B cell (primary cell): Measurements from ENCODE around the gene ISG20L2. TPM values are rescaled to one million over a fixed set of nuclear protein-coding genes. Genes with fewer than 3 reads are reported as not detected.

Experiments used
- ATAC-seq: fragments of 200-7000 bp; cut with Tn5 transposase; one replicate; pipeline ENCODE4 v1.10.0; 2021; ENCODE audit warnings: low read depth, mild to moderate bottlenecking, moderate number of reproducible peaks, moderate library complexity
- CTCF ChIA-PET: fragments of 350-600 bp; sonication (Branson Sonifier 250); formaldehyde crosslinking; loops from one replicate; lab custom pipeline; 2021; ENCODE audit warnings: antibody characterized with exemption, inconsistent platforms; lab: Charles Lee
- POLR2A ChIA-PET: fragments of 350-600 bp; sonication (Branson Sonifier 250); formaldehyde crosslinking; loops from one replicate; lab custom pipeline; 2021; ENCODE audit warnings: antibody characterized with exemption; lab: Charles Lee
- DNase-seq: peaks from one replicate; pipeline ENCODE4 v3.0.0; 2013
- H2AFZ ChIP-seq: 2 replicates; pipeline ENCODE4 v1.6.1; 2012; ENCODE audit warnings: mild to moderate bottlenecking, low read depth, low read length; ENCODE audit not compliant: insufficient read depth, poor library complexity, severe bottlenecking
- H3K27ac ChIP-seq, 2 donors: 1 replicate in 1 of 2; 2 replicates in 1 of 2; pipeline ENCODE4 v1.5.1; 2012 to 2013; ENCODE audit warnings: low read length in 2 of 2, mild to moderate bottlenecking in 2 of 2, moderate library complexity in 1 of 2
- H3K27me3 ChIP-seq, 4 experiments: fragments of 200-600 bp in 1 of 4; sonication (generic) in 1 of 4; replicated peaks in 1 of 4; 1 replicate in 2 of 4; 2 replicates in 2 of 4; pipeline versions ENCODE4 v1.6.1 to v1.7.0; 2013 to 2016; ENCODE audit warnings: low read length in 3 of 4, mild to moderate bottlenecking in 2 of 4, mixed read lengths in 1 of 4, moderate library complexity in 1 of 4; ENCODE audit not compliant: insufficient read depth in 4 of 4, control insufficient read depth in 3 of 4; ENCODE audit errors: control extremely low read depth in 1 of 4
- H3K36me3 ChIP-seq, 2 experiments: replicated peaks in 1 of 2; 1 replicate in 1 of 2; 2 replicates in 1 of 2; pipeline versions ENCODE4 v1.6.1 to v1.7.1; 2013; ENCODE audit warnings: low read length in 1 of 2; ENCODE audit not compliant: insufficient read depth in 2 of 2, control insufficient read depth in 1 of 2; ENCODE audit errors: control extremely low read depth in 1 of 2, extremely low read depth in 1 of 2
- H3K4me1 ChIP-seq, 2 donors: fragments of 200-600 bp in 1 of 2; sonication (generic) in 1 of 2; 1 replicate in 1 of 2; 2 replicates in 1 of 2; pipeline versions ENCODE4 v1.5.1 to v1.6.1; 2013 to 2017; ENCODE audit warnings: low read length in 2 of 2; ENCODE audit not compliant: control insufficient read depth in 2 of 2, insufficient read depth in 2 of 2
- H3K4me2 ChIP-seq: replicated peaks from 2 replicates; pipeline ENCODE3; 2012; ENCODE audit warnings: mild to moderate bottlenecking, low read depth, low read length; ENCODE audit not compliant: poor library complexity, severe bottlenecking
- H3K4me3 ChIP-seq, 5 experiments: fragments of 200-600 bp in 1 of 5; sonication (generic) in 1 of 5; 1 replicate in 3 of 5; 2 replicates in 2 of 5; pipeline versions ENCODE4 v1.5.1 to v1.7.0; 2011 to 2016; ENCODE audit warnings: low read length in 4 of 5, mild to moderate bottlenecking in 4 of 5, low read depth in 2 of 5, control low read depth in 1 of 5, moderate library complexity in 1 of 5; ENCODE audit not compliant: insufficient read depth in 1 of 5; ENCODE audit errors: control extremely low read depth in 1 of 5, extremely low read depth in 1 of 5
- H3K79me2 ChIP-seq: fragments of 200-600 bp; sonication (generic); one replicate; pipeline ENCODE4 v1.6.0; 2016; ENCODE audit warnings: low read length; ENCODE audit not compliant: control insufficient read depth, insufficient read depth
- H3K9ac ChIP-seq: fragments of 200-600 bp; sonication (generic); 2 replicates; pipeline ENCODE4 v1.6.1; 2017; ENCODE audit warnings: mild to moderate bottlenecking, low read length, moderate library complexity
- H3K9me3 ChIP-seq, 3 donors: one replicate each; pipeline versions ENCODE4 v1.6.1 to v1.7.1; 2013; ENCODE audit warnings: low read length in 2 of 3; ENCODE audit not compliant: control insufficient read depth in 2 of 3, insufficient read depth in 1 of 3; ENCODE audit errors: control extremely low read depth in 1 of 3
- H4K20me1 ChIP-seq: 2 replicates; pipeline ENCODE4 v1.6.0; 2012; ENCODE audit warnings: mild to moderate bottlenecking, low read length; ENCODE audit not compliant: insufficient read depth, control insufficient read depth, poor library complexity, severe bottlenecking
- H3K27ac Mint-ChIP-seq: one replicate; pipeline ENCODE4 v1.8.0; 2021; ENCODE audit warnings: mixed read lengths
- H3K27me3 Mint-ChIP-seq: one replicate; pipeline ENCODE4 v1.8.0; 2021; ENCODE audit warnings: mixed read lengths
- H3K4me1 Mint-ChIP-seq: one replicate; pipeline ENCODE4 v1.8.0; 2021; ENCODE audit warnings: mixed read lengths
- H3K4me3 Mint-ChIP-seq: one replicate; pipeline ENCODE4 v1.8.0; 2021; ENCODE audit warnings: mixed read lengths
- H3K9me3 Mint-ChIP-seq: one replicate; pipeline ENCODE4 v1.8.0; 2022; ENCODE audit warnings: mixed read lengths; ENCODE audit not compliant: insufficient read depth
- EZH2 ChIP-seq: IDR thresholded peaks from 2 replicates; pipeline ENCODE4 v1.6.1; 2012; ENCODE audit warnings: borderline replicate concordance, low read depth, mild to moderate bottlenecking, moderate library complexity, low read length; ENCODE audit not compliant: insufficient read depth, poor library complexity, severe bottlenecking
- WGBS: methylation state at CpG from one replicate; pipeline ENCODE4 v1.1.5; 2013; ENCODE audit warnings: missing lambda C conversion rate; ENCODE audit not compliant: insufficient coverage; 5-methylcytosine and 5-hydroxymethylcytosine counted together
- intact Hi-C: fragments of 100-400 bp; cut with micrococcal nuclease; formaldehyde crosslinking; loops from one replicate; pipeline ENCODE4 v1.10.0; 2022
- polyA plus RNA-seq: library from polyadenylated mRNA; depleted of rRNA; stranded (reverse); fragments of >200 nt; gene quantifications from 2 replicates; pipeline ENCODE4 v1.2.3, GENCODE V29; 2012
- total RNA-seq, 2 donors: library from RNA; stranded (reverse); fragments of 120-200 nt in 1 of 2; gene quantifications; 1 replicate in 1 of 2; 2 replicates in 1 of 2; pipeline versions ENCODE4 v1.2.3 to v1.2.4, GENCODE V29; 2013 to 2022
- TF ChIP-seq, protein P1 (sequence below): fragments of 200-600 bp; IDR thresholded peaks from one replicate; pipeline ENCODE4 v1.8.0; 2022; ENCODE audit warnings: antibody characterized with exemption, mild to moderate bottlenecking

Gene ISG20L2
- total and polyA plus RNA-seq, 2 donors (not counting 1 experiment from before 2014, with no cell fraction given) = 30.1 to 51.7 TPM

GRCh38 chr1:156746406-156746727 is 17.8 kb upstream of the ISG20L2 start:
- ChIA-PET POLR2A (interaction anchor here (0.7 to 1.9 kb wide), 2 partner anchors 17 to 21 kb away, joined by 3 to 9 read pairs; partner anchors contain the start of genes ISG20L2 and PRCC), CTCF (interaction anchor here (1.1 to 1.2 kb wide), 2 partner anchors 10 to 21 kb away, joined by 3 read pairs; no protein-coding TSS in a partner anchor)
- H3K27ac Mint-ChIP-seq = peak overlapping the region; percentile 97
- peaks cover 54% of the 10 kb centered on the region for H3K79me2 ChIP-seq
- H3K4me3 Mint-ChIP-seq = peak overlapping the region; percentile 88
- ATAC-seq (no peak), DNase-seq (no peak)
- H3K27me3 ChIP-seq = no peaks in the 10 kb centered on the region
- no peak overlapping the region for H3K4me3 ChIP-seq
- H3K4me1 ChIP-seq = peaks cover 48 to 56% of the 10 kb centered on the region in 2 donors
- no peak overlapping the region for H2AFZ ChIP-seq
- peaks cover 0 to 24% of the 10 kb centered on the region in 2 experiments for H3K36me3 ChIP-seq
- H3K4me1 Mint-ChIP-seq = peaks cover 59% of the 10 kb centered on the region
- intact Hi-C loops = loop anchor here (2.0 kb wide), 1 partner anchor 246 kb away; the partner anchor contains the start of gene MEF2D
- H4K20me1 ChIP-seq = peaks cover 16% of the 10 kb centered on the region
- WGBS = 90% methylated on average over 6 of the region's 9 CpGs
- H3K9me3 Mint-ChIP-seq = peaks cover under 1% of the 10 kb centered on the region
- H3K27ac ChIP-seq = peak overlapping the region; percentile 80 to 88
- TF ChIP-seq, protein P1, sequence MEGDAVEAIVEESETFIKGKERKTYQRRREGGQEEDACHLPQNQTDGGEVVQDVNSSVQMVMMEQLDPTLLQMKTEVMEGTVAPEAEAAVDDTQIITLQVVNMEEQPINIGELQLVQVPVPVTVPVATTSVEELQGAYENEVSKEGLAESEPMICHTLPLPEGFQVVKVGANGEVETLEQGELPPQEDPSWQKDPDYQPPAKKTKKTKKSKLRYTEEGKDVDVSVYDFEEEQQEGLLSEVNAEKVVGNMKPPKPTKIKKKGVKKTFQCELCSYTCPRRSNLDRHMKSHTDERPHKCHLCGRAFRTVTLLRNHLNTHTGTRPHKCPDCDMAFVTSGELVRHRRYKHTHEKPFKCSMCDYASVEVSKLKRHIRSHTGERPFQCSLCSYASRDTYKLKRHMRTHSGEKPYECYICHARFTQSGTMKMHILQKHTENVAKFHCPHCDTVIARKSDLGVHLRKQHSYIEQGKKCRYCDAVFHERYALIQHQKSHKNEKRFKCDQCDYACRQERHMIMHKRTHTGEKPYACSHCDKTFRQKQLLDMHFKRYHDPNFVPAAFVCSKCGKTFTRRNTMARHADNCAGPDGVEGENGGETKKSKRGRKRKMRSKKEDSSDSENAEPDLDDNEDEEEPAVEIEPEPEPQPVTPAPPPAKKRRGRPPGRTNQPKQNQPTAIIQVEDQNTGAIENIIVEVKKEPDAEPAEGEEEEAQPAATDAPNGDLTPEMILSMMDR = no peak
- TF ChIP-seq EZH2 = no peak
- H3K9ac ChIP-seq = no peak overlapping the region
- H3K9me3 ChIP-seq = no peaks in the 10 kb centered on the region
- H3K27me3 Mint-ChIP-seq = no peaks in the 10 kb centered on the region
- peak overlapping the region; percentile 78 for H3K4me2 ChIP-seq

DNA sequence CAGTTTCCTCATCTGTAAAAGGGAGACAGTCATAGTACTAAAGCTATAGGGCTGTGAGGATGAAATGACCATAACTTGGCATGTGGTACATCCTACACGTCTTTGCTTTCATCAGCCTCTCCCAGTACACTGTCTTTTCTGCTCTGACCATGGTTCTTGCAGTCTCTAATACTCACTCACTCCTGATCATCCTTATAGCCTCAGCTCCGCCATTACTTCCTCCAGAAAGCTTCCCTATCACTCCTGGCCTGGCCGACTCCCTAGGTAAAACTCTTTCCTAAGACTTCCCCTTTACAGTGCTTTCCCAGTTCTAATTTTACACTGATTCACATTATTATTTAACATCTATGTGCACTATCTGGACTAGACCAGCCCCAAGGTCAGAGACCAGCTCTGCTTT is 17.3 kb upstream of the ISG20L2 start:
- DNase-seq (no peak), ATAC-seq (no peak)
- 71% methylated on average over 3 of the region's 3 CpGs for WGBS
- Histone ChIP-seq H3K9ac (no peak overlapping the region), H2AFZ (no peak overlapping the region), H3K79me2 (peaks cover 51% of the 10 kb centered on the region), H3K27ac (peak overlapping the region in 1 of 2 donors; percentile 88), H3K4me1 (peaks cover 50 to 57% of the 10 kb centered on the region in 2 donors), H3K9me3 (no peaks in the 10 kb centered on the region), H3K27me3 (no peaks in the 10 kb centered on the region), H3K36me3 (peaks cover 0 to 24% of the 10 kb centered on the region in 2 experiments), H3K4me3 (no peak overlapping the region), H4K20me1 (peaks cover 16% of the 10 kb centered on the region), H3K4me2 (no peak overlapping the region)
- Mint-ChIP-seq H3K27ac (peak overlapping the region; percentile 44), H3K27me3 (no peaks in the 10 kb centered on the region), H3K4me3 (no peak overlapping the region), H3K4me1 (peaks cover 63% of the 10 kb centered on the region), H3K9me3 (peaks cover 2% of the 10 kb centered on the region)
- no peak for TF ChIP-seq EZH2
- TF ChIP-seq, protein P1 = no peak
- ChIA-PET CTCF (interaction anchor here (1.1 to 1.2 kb wide), 2 partner anchors 11 to 20 kb away, joined by 3 read pairs; no protein-coding TSS in a partner anchor), POLR2A (interaction anchor here (0.7 kb wide), 1 partner anchor 17 kb away, joined by 3 read pairs; the partner anchor contains the start of gene ISG20L2)
- intact Hi-C loops = loop anchor here (2.0 kb wide), 1 partner anchor 245 kb away; the partner anchor contains the start of gene MEF2D
